ENCODE data around the gene JAZF1.

The JAZF1 gene

GRCh38 chr7:27876756-27877155 is 303.8 kb downstream of the JAZF1 start:
- H3K4me3 ChIP-seq (ENCODE audit: low read depth, low read length), result no peak overlapping the region
- no peak for TF ChIP-seq CTCF (IDR thresholded peaks at IDR 0.05; ENCODE audit: low read depth, low read length)

GRCh38 chr7:27875832-27876231 is 304.8 kb downstream of the JAZF1 start:
- TF ChIP-seq CTCF (IDR thresholded peaks at IDR 0.05; ENCODE audit: low read depth, low read length), result no peak
- no peak overlapping the region for H3K4me3 ChIP-seq (ENCODE audit: low read depth, low read length)

GRCh38 chr7:27875061-27875460 is 305.5 kb downstream of the JAZF1 start:
- TF ChIP-seq CTCF (IDR thresholded peaks at IDR 0.05; ENCODE audit: low read depth, low read length), result no peak
- no peak overlapping the region for H3K4me3 ChIP-seq (ENCODE audit: low read depth, low read length)

- H3K4me3 ChIP-seq (ENCODE audit: low read depth, low read length), result no peak overlapping the region
- no peak for TF ChIP-seq CTCF (IDR thresholded peaks at IDR 0.05; ENCODE audit: low read depth, low read length)
These were observed 306.3 kb downstream of the JAZF1 start for GRCh38 chr7:27873981-27874957.

GRCh38 chr7:27872356-27873275 is 308.0 kb downstream of the JAZF1 start:
- H3K4me3 ChIP-seq (ENCODE audit: low read depth, low read length), result no peak overlapping the region
- no peak for TF ChIP-seq CTCF (IDR thresholded peaks at IDR 0.05; ENCODE audit: low read depth, low read length)

- H3K4me3 ChIP-seq (ENCODE audit: low read depth, low read length), result no peak overlapping the region
- TF ChIP-seq CTCF (IDR thresholded peaks at IDR 0.05; ENCODE audit: low read depth, low read length), result no peak
These were observed 308.7 kb downstream of the JAZF1 start for GRCh38 chr7:27871866-27872265.
